K562 (cell line): Measurements from ENCODE around the gene SH2D3A. TPM values are rescaled to one million over a fixed set of nuclear protein-coding genes. Genes with fewer than 3 reads are reported as not detected.

ENCODE experiments used
- BDP1 ChIP-seq: IDR thresholded peaks from 3 replicates; pipeline ENCODE4 v1.6.1; 2011; ENCODE audit not compliant: insufficient read length, insufficient read depth
- CC2D1A ChIP-seq: fragments of 450-650 bp; IDR thresholded peaks from 2 replicates; pipeline ENCODE4 v1.6.1; 2017; ENCODE audit warnings: mild to moderate bottlenecking
- CHD2 ChIP-seq: IDR thresholded peaks from 2 replicates; pipeline ENCODE4 v1.6.1; 2011; ENCODE audit warnings: low read depth, low read length
- GTF2E2 ChIP-seq: fragments of 200-800 bp; sonication (Bioruptor generic); IDR thresholded peaks from 2 replicates; pipeline ENCODE4 v1.6.1; 2016; ENCODE audit warnings: missing genetic modification characterization, missing compliant biosample characterization
- POLR2G ChIP-seq: fragments of 200-400 bp; formaldehyde crosslinking; IDR thresholded peaks from 2 replicates; pipeline ENCODE4 v1.6.1; 2017; ENCODE audit warnings: low read depth, mild to moderate bottlenecking, antibody characterized with exemption, low read length, moderate library complexity
- POLR3G ChIP-seq: IDR thresholded peaks from 2 replicates; pipeline ENCODE4 v1.6.1; 2011; ENCODE audit not compliant: insufficient read length, insufficient replicate concordance; ENCODE audit errors: extremely low read depth
- RFX1 ChIP-seq: fragments of 450-650 bp; IDR thresholded peaks from 2 replicates; pipeline ENCODE4 v1.6.1; 2016; ENCODE audit warnings: mild to moderate bottlenecking, moderate library complexity
- SRF ChIP-seq, 2 experiments: fragments of 250-450, 450-650 bp in 1 of 2; sonication (Bioruptor Pico) in 1 of 2; sonication (generic) in 1 of 2; formaldehyde crosslinking; IDR thresholded peaks; 2 replicates each; pipeline versions ENCODE4 v1.5.0 to v1.5.1; 2020 to 2022; ENCODE audit warnings: mild to moderate bottlenecking in 1 of 2, missing genetic modification reagents in 1 of 2
- ZNF778 ChIP-seq: fragments of 450-650 bp; formaldehyde crosslinking; IDR thresholded peaks from 2 replicates; pipeline ENCODE4 v1.4.0; 2020; ENCODE audit warnings: mild to moderate bottlenecking, moderate library complexity
- polyA plus RNA-seq, 8 experiments: library from polyadenylated mRNA; depleted of rRNA in 4 of 8; stranded (reverse) in 5 of 8; unstranded in 3 of 8; fragments of >200 nt; fragmentation: Nextera tagmentation in 2 of 8; fragmentation: Illumina TruSeq in 1 of 8; extraction: Ambion mirVana in 2 of 8; extraction: Trizol in 1 of 8; gene quantifications; 2 replicates each; pipeline versions ENCODE4 v1.2.1 to v1.2.3, GENCODE V29; 2011 to 2014; ENCODE audit warnings: inconsistent platforms in 1 of 8, missing spikeins in 1 of 8
- total RNA-seq, 7 experiments: library from RNA; depleted of rRNA in 6 of 7; stranded (reverse); fragments of >200 nt in 6 of 7; fragmentation: Illumina TruSeq in 2 of 7; extraction: Trizol in 2 of 7; gene quantifications; 2 replicates each; pipeline versions ENCODE4 v1.2.1 to v1.2.3, GENCODE V29; 2011 to 2021; ENCODE audit warnings: low replicate concordance in 1 of 7
- TF ChIP-seq, protein P1 (sequence below): fragments of 200-600 bp; sonication (generic); IDR thresholded peaks from one replicate; pipeline ENCODE4 v1.6.1; 2012; ENCODE audit warnings: mild to moderate bottlenecking, low read depth, low read length, inconsistent platforms
- TF ChIP-seq, protein P2 (sequence below): fragments of 150-350 bp; conservative IDR thresholded peaks from 2 replicates; pipeline ENCODE4 v1.6.1; 2014; ENCODE audit warnings: low read length
- TF ChIP-seq, protein P3 (sequence below): sonication (generic); formaldehyde crosslinking; IDR thresholded peaks from 2 replicates; pipeline ENCODE4 v1.4.0; 2020; ENCODE audit warnings: mild to moderate bottlenecking, missing genetic modification reagents

The SH2D3A gene
- total and polyA plus RNA-seq, 9 of the 15 experiments (the other 6 are each of a cell fraction or from before 2014, with no cell fraction given) = 0.75 to 26.3 (median 8.9) TPM

DNA sequence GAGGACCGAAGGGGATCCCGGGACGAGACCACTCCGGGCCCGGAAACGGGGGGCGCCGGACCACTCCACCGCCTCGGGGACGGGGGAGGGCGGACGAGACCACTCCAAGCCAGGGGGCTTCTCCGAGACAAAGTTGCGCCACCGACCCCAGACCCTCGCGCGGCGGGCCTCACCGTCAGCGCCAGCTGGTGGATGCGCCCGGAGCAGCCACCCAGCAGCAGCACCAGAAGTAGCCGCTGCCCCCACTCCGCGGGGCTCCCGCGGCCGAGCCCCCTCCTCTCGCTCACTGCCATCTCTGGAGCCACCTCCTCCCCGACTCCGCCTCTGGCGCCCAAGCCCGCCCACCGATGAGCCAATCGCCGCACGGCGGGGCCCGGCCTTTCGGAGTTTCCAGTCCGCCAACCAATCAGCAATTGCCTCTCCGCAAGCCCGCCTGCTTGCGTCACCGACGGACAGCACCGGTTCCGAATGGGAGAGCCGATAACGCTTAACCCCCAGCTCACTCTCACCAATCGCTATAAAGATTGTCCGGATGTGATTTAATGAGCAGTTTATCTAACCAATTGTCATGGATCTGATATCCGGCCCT is 29.9 kb downstream of the SH2D3A start, which contains the start of gene GPR108 (continued):
- TF ChIP-seq, protein P1, sequence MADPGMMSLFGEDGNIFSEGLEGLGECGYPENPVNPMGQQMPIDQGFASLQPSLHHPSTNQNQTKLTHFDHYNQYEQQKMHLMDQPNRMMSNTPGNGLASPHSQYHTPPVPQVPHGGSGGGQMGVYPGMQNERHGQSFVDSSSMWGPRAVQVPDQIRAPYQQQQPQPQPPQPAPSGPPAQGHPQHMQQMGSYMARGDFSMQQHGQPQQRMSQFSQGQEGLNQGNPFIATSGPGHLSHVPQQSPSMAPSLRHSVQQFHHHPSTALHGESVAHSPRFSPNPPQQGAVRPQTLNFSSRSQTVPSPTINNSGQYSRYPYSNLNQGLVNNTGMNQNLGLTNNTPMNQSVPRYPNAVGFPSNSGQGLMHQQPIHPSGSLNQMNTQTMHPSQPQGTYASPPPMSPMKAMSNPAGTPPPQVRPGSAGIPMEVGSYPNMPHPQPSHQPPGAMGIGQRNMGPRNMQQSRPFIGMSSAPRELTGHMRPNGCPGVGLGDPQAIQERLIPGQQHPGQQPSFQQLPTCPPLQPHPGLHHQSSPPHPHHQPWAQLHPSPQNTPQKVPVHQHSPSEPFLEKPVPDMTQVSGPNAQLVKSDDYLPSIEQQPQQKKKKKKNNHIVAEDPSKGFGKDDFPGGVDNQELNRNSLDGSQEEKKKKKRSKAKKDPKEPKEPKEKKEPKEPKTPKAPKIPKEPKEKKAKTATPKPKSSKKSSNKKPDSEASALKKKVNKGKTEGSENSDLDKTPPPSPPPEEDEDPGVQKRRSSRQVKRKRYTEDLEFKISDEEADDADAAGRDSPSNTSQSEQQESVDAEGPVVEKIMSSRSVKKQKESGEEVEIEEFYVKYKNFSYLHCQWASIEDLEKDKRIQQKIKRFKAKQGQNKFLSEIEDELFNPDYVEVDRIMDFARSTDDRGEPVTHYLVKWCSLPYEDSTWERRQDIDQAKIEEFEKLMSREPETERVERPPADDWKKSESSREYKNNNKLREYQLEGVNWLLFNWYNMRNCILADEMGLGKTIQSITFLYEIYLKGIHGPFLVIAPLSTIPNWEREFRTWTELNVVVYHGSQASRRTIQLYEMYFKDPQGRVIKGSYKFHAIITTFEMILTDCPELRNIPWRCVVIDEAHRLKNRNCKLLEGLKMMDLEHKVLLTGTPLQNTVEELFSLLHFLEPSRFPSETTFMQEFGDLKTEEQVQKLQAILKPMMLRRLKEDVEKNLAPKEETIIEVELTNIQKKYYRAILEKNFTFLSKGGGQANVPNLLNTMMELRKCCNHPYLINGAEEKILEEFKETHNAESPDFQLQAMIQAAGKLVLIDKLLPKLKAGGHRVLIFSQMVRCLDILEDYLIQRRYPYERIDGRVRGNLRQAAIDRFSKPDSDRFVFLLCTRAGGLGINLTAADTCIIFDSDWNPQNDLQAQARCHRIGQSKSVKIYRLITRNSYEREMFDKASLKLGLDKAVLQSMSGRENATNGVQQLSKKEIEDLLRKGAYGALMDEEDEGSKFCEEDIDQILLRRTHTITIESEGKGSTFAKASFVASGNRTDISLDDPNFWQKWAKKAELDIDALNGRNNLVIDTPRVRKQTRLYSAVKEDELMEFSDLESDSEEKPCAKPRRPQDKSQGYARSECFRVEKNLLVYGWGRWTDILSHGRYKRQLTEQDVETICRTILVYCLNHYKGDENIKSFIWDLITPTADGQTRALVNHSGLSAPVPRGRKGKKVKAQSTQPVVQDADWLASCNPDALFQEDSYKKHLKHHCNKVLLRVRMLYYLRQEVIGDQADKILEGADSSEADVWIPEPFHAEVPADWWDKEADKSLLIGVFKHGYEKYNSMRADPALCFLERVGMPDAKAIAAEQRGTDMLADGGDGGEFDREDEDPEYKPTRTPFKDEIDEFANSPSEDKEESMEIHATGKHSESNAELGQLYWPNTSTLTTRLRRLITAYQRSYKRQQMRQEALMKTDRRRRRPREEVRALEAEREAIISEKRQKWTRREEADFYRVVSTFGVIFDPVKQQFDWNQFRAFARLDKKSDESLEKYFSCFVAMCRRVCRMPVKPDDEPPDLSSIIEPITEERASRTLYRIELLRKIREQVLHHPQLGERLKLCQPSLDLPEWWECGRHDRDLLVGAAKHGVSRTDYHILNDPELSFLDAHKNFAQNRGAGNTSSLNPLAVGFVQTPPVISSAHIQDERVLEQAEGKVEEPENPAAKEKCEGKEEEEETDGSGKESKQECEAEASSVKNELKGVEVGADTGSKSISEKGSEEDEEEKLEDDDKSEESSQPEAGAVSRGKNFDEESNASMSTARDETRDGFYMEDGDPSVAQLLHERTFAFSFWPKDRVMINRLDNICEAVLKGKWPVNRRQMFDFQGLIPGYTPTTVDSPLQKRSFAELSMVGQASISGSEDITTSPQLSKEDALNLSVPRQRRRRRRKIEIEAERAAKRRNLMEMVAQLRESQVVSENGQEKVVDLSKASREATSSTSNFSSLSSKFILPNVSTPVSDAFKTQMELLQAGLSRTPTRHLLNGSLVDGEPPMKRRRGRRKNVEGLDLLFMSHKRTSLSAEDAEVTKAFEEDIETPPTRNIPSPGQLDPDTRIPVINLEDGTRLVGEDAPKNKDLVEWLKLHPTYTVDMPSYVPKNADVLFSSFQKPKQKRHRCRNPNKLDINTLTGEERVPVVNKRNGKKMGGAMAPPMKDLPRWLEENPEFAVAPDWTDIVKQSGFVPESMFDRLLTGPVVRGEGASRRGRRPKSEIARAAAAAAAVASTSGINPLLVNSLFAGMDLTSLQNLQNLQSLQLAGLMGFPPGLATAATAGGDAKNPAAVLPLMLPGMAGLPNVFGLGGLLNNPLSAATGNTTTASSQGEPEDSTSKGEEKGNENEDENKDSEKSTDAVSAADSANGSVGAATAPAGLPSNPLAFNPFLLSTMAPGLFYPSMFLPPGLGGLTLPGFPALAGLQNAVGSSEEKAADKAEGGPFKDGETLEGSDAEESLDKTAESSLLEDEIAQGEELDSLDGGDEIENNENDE = no peak
- TF ChIP-seq, protein P2, sequence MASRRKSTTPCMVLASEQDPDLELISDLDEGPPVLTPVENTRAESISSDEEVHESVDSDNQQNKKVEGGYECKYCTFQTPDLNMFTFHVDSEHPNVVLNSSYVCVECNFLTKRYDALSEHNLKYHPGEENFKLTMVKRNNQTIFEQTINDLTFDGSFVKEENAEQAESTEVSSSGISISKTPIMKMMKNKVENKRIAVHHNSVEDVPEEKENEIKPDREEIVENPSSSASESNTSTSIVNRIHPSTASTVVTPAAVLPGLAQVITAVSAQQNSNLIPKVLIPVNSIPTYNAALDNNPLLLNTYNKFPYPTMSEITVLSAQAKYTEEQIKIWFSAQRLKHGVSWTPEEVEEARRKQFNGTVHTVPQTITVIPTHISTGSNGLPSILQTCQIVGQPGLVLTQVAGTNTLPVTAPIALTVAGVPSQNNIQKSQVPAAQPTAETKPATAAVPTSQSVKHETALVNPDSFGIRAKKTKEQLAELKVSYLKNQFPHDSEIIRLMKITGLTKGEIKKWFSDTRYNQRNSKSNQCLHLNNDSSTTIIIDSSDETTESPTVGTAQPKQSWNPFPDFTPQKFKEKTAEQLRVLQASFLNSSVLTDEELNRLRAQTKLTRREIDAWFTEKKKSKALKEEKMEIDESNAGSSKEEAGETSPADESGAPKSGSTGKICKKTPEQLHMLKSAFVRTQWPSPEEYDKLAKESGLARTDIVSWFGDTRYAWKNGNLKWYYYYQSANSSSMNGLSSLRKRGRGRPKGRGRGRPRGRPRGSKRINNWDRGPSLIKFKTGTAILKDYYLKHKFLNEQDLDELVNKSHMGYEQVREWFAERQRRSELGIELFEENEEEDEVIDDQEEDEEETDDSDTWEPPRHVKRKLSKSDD = no peak
- TF ChIP-seq SRF (CRISPR knock-in tag; IDR thresholded peaks at IDR 0.05) (no peak), ZNF778 (CRISPR knock-in tag) (no peak), BDP1 (no peak), CHD2 (peak; percentile 94), POLR3G (no peak), POLR2G (peak; percentile 87), RFX1 (no peak), GTF2E2 (tag) (no peak), CC2D1A (no peak)
- TF ChIP-seq, protein P3, sequence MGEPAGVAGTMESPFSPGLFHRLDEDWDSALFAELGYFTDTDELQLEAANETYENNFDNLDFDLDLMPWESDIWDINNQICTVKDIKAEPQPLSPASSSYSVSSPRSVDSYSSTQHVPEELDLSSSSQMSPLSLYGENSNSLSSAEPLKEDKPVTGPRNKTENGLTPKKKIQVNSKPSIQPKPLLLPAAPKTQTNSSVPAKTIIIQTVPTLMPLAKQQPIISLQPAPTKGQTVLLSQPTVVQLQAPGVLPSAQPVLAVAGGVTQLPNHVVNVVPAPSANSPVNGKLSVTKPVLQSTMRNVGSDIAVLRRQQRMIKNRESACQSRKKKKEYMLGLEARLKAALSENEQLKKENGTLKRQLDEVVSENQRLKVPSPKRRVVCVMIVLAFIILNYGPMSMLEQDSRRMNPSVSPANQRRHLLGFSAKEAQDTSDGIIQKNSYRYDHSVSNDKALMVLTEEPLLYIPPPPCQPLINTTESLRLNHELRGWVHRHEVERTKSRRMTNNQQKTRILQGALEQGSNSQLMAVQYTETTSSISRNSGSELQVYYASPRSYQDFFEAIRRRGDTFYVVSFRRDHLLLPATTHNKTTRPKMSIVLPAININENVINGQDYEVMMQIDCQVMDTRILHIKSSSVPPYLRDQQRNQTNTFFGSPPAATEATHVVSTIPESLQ (CRISPR knock-in tag) = no peak
